ENCODE measurements around the gene SEC16A. TPM values are rescaled to one million over a fixed set of nuclear protein-coding genes. Genes with fewer than 3 reads are reported as not detected.

Gene SEC16A, protein sequence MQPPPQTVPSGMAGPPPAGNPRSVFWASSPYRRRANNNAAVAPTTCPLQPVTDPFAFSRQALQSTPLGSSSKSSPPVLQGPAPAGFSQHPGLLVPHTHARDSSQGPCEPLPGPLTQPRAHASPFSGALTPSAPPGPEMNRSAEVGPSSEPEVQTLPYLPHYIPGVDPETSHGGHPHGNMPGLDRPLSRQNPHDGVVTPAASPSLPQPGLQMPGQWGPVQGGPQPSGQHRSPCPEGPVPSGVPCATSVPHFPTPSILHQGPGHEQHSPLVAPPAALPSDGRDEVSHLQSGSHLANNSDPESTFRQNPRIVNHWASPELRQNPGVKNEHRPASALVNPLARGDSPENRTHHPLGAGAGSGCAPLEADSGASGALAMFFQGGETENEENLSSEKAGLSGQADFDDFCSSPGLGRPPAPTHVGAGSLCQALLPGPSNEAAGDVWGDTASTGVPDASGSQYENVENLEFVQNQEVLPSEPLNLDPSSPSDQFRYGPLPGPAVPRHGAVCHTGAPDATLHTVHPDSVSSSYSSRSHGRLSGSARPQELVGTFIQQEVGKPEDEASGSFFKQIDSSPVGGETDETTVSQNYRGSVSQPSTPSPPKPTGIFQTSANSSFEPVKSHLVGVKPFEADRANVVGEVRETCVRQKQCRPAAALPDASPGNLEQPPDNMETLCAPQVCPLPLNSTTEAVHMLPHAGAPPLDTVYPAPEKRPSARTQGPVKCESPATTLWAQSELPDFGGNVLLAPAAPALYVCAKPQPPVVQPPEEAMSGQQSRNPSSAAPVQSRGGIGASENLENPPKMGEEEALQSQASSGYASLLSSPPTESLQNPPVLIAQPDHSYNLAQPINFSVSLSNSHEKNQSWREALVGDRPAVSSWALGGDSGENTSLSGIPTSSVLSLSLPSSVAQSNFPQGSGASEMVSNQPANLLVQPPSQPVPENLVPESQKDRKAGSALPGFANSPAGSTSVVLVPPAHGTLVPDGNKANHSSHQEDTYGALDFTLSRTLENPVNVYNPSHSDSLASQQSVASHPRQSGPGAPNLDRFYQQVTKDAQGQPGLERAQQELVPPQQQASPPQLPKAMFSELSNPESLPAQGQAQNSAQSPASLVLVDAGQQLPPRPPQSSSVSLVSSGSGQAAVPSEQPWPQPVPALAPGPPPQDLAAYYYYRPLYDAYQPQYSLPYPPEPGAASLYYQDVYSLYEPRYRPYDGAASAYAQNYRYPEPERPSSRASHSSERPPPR (N-terminal part only)
- total RNA-seq (74.4 TPM), polyA plus RNA-seq (10 to 100 TPM; 17.7 to 22.7 (median 21.1) TPM)

DNA sequence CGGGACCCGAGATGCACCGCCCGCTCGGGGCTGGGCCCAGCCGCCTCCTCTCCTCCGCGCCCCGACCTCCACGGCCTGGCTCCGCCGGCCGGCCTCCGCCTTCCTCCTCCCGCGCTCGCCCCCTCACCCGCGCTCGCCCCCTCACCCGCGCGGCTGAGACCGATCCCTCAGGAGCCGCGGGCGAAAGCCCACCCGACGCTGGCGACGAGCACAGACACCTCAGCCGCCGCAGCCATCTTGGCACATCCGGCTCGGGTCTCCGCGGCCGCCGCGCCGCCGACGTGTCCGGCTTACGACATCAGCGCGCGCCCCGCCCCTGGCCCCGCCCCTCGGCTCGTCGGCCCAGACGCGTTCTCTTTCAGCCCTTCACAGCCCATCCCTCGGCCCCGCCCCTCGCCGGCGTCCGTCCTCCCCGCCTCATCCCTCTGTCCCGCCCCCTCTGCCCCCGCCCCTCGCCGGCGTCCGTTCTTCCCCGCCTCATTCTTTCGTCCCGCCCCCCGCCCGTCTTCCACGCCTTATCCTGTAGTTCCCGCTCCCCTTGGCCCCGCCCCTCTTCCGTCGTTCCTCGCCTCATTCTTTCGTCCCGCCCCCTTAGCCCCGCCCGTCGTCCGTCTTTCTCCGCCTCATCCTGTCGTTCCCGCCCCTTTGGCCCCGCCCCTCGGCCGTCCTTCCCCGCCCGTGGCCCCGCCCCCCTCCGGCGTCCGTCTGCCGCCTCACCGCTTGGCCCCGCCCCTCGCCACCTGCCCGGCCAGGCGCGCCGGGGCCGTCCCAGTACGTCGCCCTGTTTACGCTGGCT is at the start of gene SEC16A:
Gene SEC16A (minus strand): TSS at position 248 of the 796 bp plus-strand sequence. CDS start 5,425 bp downstream, outside the sequence.
- peak; percentile 72 to 75 for ATAC-seq (ENCODE audit: low read depth in 2 of 2)
- peak within 1 kb of the TSS; percentile 98 for H3K27ac ChIP-seq (ENCODE audit: insufficient read depth, low read length, poor library complexity, severe bottlenecking)
- H3K9me3 ChIP-seq (ENCODE audit: control insufficient read depth in 2 of 2, low read length in 2 of 2), result no peaks in the 10 kb centered on the region
- no peaks in the 10 kb centered on the region for H3K27me3 ChIP-seq (ENCODE audit: control insufficient read depth, insufficient read depth, low read length)
- H3K4me3 ChIP-seq (ENCODE audit: low read depth, low read length), result peak within 1 kb of the TSS; percentile 94
- H3K4me1 ChIP-seq (ENCODE audit: control insufficient read depth, insufficient read depth, low read length, poor library complexity, severe bottlenecking), result peaks cover 36% of the 10 kb centered on the region
- peaks cover 0 to 1% (median 0%) of the 10 kb centered on the region in 7 donors for H3K9me3 Mint-ChIP-seq
- H3K36me3 Mint-ChIP-seq, result peaks cover 7% of the 10 kb centered on the region
- peak within 1 kb of the TSS; percentile 96 to 99 (median 99) for H3K27ac Mint-ChIP-seq
- H3K4me1 Mint-ChIP-seq, result peaks cover 4 to 45% (median 24%) of the 10 kb centered on the region in 4 donors
- H3K4me3 Mint-ChIP-seq, result peak within 1 kb of the TSS; percentile 93 to 100 (median 98)
- DNase-seq, result peak; percentile 98 to 99 (median 98)
- peaks cover 8% of the 10 kb centered on the region for H3K27me3 Mint-ChIP-seq
- H3K36me3 ChIP-seq (ENCODE audit: control insufficient read depth, insufficient read depth, low read length), result no peaks in the 10 kb centered on the region

DNA sequence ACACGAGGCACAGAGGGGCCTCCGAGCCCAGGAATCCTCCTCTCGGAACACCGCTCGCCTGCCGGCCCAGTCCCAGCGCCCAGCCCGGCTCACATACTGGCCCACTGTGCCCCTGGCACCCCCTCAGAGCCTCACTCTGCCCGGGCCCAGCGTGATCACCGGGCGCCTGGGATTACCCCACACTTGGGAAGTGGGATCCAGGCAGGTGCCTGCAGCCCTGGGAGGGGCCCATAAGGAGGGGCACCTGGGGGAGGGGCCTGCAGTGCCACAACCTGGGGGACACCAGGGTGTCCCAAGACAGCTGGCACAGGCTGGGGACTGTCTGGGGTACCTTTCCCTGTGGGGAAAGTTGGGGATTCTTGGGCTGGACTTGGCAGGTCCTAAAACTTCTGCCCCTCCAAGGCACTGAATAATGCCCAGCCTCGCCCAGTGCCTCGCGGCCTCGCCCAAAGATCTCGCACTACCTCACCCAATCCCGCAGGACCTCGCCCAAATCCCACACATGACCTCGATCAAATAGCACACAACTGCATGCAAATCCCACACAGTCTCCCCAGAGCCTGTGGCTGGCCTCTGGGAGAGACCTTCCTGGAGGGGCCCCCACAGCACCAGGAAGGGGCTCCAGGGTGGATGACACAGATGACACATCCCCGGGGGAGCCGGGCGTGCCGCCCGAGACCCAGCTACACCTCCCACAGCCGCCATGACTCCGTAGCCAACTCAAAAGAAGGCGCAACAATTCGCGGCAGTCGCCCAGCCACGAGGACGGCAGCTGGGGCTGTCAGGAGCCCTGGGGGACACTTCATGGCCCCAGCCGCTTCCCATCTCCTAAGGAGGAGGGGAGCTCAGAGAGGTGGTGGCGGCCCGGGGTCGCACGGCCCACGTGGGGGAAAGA is 49.3 kb upstream of the SEC16A start:
- ATAC-seq (ENCODE audit: low read depth in 2 of 2), result no peak
- Histone ChIP-seq H3K27ac (ENCODE audit: insufficient read depth, low read length, poor library complexity, severe bottlenecking) (no peak overlapping the region), H3K36me3 (ENCODE audit: control insufficient read depth, insufficient read depth, low read length) (no peaks in the 10 kb centered on the region), H3K9me3 (ENCODE audit: control insufficient read depth in 2 of 2, low read length in 2 of 2) (no peaks in the 10 kb centered on the region), H3K4me3 (ENCODE audit: low read depth, low read length) (no peak overlapping the region), H3K4me1 (ENCODE audit: control insufficient read depth, insufficient read depth, low read length, poor library complexity, severe bottlenecking) (peaks cover 77% of the 10 kb centered on the region), H3K27me3 (ENCODE audit: control insufficient read depth, insufficient read depth, low read length) (no peaks in the 10 kb centered on the region)
- Mint-ChIP-seq H3K27me3 (no peaks in the 10 kb centered on the region), H3K27ac (peak overlapping the region; percentile 17 to 96 (median 81)), H3K4me1 (peaks cover 0 to 53% (median 18%) of the 10 kb centered on the region in 4 donors), H3K36me3 (no peaks in the 10 kb centered on the region), H3K9me3 (no peaks in the 10 kb centered on the region), H3K4me3 (peak overlapping the region in 3 of 4 donors; percentile 47 to 60 (median 57))
- DNase-seq, result no peak

DNA sequence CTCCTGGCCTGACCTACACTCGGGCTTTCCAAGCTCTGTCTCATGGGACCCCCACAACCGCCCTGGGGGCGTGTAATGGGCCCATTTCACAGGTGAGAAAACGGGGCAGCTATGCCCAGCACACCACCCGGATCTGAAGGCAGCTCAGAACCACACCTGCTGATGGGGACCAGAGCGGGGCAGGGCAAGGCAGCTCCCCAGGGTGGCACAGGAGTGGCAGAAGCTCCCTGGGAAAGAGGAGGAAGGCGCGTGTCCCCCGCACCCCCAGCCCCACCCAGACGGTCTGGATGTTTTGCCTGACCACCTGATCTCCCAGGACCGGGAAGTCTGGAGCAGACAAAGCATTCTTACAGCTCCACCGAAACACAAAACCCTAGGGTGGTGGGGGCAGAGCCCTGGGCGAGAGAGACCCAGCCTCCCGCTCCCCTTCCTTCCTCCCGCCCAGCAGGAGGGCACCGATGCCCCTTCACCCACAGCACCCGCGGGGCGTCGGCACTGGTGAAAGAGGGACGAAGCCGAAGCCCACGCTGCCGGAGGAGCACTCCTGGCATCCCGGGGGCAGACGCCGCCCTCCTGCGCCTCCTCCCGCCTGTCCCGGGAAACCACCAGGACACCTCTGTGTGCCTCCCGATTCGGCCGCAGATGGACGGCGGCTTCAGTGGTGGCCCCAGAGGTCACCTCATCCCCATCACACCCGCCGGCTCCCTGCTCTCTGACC is 48.5 kb upstream of the SEC16A start:
- H3K4me1 ChIP-seq (ENCODE audit: control insufficient read depth, insufficient read depth, low read length, poor library complexity, severe bottlenecking), result peaks cover 69% of the 10 kb centered on the region
- peaks cover 0 to 46% (median 15%) of the 10 kb centered on the region in 4 donors for H3K4me1 Mint-ChIP-seq
- H3K36me3 Mint-ChIP-seq, result no peaks in the 10 kb centered on the region
- H3K9me3 ChIP-seq (ENCODE audit: control insufficient read depth in 2 of 2, low read length in 2 of 2), result no peaks in the 10 kb centered on the region
- no peaks in the 10 kb centered on the region for H3K27me3 ChIP-seq (ENCODE audit: control insufficient read depth, insufficient read depth, low read length)
- H3K4me3 ChIP-seq (ENCODE audit: low read depth, low read length), result no peak overlapping the region
- no peaks in the 10 kb centered on the region for H3K9me3 Mint-ChIP-seq
- no peak for DNase-seq
- H3K4me3 Mint-ChIP-seq, result peak overlapping the region in 3 of 4 donors; percentile 35 to 78 (median 53)
- no peak overlapping the region for H3K27ac ChIP-seq (ENCODE audit: insufficient read depth, low read length, poor library complexity, severe bottlenecking)
- peak overlapping the region in 1 of 3 donors; percentile 91 for H3K27ac Mint-ChIP-seq
- no peaks in the 10 kb centered on the region for H3K27me3 Mint-ChIP-seq
- no peaks in the 10 kb centered on the region for H3K36me3 ChIP-seq (ENCODE audit: control insufficient read depth, insufficient read depth, low read length)
- no peak for ATAC-seq (ENCODE audit: low read depth in 2 of 2)

DNA sequence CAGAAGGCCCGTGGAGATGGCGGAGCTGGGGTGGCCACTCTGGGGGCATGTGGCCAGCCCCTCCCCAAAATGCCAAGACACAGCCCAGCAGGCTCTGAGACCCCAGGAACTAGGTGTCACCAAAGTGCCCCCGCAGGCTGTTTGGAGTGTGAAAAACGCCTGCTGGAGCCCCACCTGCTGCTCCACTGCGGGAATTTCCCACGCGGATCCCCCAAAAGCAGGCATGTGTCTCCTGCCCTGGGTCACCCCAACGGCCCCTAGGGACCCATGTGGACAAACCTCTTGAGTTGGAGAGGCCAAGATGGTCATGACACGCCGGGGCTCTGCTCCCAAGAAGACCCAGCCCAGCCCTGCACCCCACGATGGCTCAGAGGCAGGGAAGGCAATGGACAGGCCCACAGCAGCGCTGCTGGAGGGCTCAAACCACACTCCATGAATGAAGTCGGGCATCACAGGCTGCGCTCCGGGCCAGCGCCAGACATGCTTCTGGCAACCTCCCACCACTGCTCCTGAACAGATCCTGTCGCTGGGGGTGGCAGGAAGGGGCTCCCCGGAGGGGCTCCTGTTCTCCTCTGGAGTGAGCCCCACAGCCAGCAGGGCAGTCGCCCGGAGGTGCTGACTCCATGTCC is 47.7 kb upstream of the SEC16A start:
- Mint-ChIP-seq H3K27ac (no peak overlapping the region), H3K27me3 (no peaks in the 10 kb centered on the region), H3K4me3 (peak overlapping the region in 1 of 4 donors; percentile 11), H3K4me1 (peaks cover 0 to 43% (median 15%) of the 10 kb centered on the region in 4 donors), H3K9me3 (no peaks in the 10 kb centered on the region), H3K36me3 (no peaks in the 10 kb centered on the region)
- Histone ChIP-seq H3K4me1 (ENCODE audit: control insufficient read depth, insufficient read depth, low read length, poor library complexity, severe bottlenecking) (peaks cover 66% of the 10 kb centered on the region), H3K9me3 (ENCODE audit: control insufficient read depth in 2 of 2, low read length in 2 of 2) (no peaks in the 10 kb centered on the region), H3K27ac (ENCODE audit: insufficient read depth, low read length, poor library complexity, severe bottlenecking) (peak overlapping the region; percentile 5), H3K4me3 (ENCODE audit: low read depth, low read length) (no peak overlapping the region), H3K36me3 (ENCODE audit: control insufficient read depth, insufficient read depth, low read length) (no peaks in the 10 kb centered on the region), H3K27me3 (ENCODE audit: control insufficient read depth, insufficient read depth, low read length) (no peaks in the 10 kb centered on the region)
- no peak for ATAC-seq (ENCODE audit: low read depth in 2 of 2)
- DNase-seq, result no peak

DNA sequence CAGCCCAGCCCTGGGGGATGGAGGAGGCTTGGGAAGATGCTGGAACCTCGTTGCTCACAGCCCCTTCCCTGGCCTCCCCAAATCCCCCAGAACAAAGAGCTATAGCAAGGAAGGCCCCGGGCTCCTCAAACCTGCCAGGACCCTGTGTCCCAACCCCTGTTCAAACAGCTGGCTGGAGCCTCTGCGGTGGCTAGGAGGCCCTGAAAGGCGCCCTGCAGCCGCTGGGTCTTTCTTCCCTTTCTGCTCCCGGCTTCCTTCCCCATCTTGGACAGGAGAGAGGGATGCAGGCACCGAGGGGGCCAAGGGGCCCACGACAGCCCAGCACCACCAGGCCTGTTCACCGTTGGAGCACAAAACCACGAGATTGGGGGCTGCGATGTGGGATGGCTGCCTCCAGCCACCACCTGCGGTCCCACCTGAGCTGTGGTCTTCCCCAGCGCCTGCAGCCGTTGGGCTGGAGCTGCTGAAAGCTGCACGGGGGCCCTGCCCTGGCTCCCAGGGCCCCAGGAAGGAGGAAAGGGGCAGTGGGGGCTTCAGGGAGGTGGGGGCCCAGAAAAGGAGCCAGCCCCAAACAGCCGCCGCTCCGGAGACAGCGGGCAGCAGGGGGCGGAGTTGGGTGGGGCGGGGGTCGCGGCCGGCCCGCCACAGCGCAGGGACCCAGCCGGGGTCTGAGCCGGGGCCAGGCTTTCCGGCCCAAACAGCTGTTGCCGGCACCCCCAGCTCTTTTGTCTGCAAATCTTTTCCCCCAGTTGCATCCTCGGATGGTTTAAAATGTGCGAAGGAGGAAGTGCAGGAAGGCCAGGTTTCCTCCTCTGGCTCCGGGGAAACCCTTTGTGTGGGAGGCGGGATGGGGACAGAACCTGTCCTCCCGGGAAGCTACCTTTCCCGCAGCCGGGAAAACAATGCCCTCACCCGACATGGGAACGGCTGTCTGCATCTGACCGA is 46.9 kb upstream of the SEC16A start:
- Mint-ChIP-seq H3K4me3 (peak overlapping the region in 1 of 4 donors; percentile 11), H3K27ac (peak overlapping the region in 1 of 3 donors; percentile 52), H3K4me1 (peaks cover 0 to 43% (median 15%) of the 10 kb centered on the region in 4 donors), H3K9me3 (no peaks in the 10 kb centered on the region), H3K36me3 (no peaks in the 10 kb centered on the region), H3K27me3 (no peaks in the 10 kb centered on the region)
- Histone ChIP-seq H3K27ac (ENCODE audit: insufficient read depth, low read length, poor library complexity, severe bottlenecking) (peak overlapping the region; percentile 5), H3K9me3 (ENCODE audit: control insufficient read depth in 2 of 2, low read length in 2 of 2) (no peaks in the 10 kb centered on the region), H3K27me3 (ENCODE audit: control insufficient read depth, insufficient read depth, low read length) (no peaks in the 10 kb centered on the region), H3K4me1 (ENCODE audit: control insufficient read depth, insufficient read depth, low read length, poor library complexity, severe bottlenecking) (peaks cover 61% of the 10 kb centered on the region), H3K4me3 (ENCODE audit: low read depth, low read length) (no peak overlapping the region), H3K36me3 (ENCODE audit: control insufficient read depth, insufficient read depth, low read length) (no peaks in the 10 kb centered on the region)
- DNase-seq (no peak), ATAC-seq (ENCODE audit: low read depth in 2 of 2) (no peak)

Measured in CD4-positive, CD25-positive, alpha-beta regulatory T cell (primary cell).